Measurements from ENCODE around the gene ABHD8.

The ABHD8 gene

DNA sequence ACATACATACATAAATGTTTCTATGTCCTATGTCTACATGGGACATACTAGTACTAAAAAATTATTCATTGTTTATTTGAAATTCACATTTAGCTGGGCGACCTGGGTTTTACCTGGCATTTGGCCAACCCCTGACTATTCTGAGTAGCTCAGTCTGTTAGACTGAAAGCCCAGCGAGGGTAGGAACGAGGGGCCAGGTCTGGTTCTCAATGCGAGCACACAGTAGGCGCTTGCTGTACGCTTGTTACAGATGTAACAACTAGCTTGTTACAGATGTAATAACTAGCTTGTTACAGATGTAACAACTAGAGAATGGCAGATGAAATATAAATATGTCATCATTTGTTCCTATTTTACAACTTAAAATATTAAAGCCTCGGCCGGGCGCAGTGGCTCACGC, 32.4 kb upstream of the ABHD8 start:
- H3K4me1 ChIP-seq, result peaks cover 0 to 46% (median 33%) of the 10 kb centered on the region in 4 donors
- intact Hi-C loops (cut with DNase I; ENCODE audit: low total_unique reads), result no loop called here
- TF ChIP-seq, protein P1, sequence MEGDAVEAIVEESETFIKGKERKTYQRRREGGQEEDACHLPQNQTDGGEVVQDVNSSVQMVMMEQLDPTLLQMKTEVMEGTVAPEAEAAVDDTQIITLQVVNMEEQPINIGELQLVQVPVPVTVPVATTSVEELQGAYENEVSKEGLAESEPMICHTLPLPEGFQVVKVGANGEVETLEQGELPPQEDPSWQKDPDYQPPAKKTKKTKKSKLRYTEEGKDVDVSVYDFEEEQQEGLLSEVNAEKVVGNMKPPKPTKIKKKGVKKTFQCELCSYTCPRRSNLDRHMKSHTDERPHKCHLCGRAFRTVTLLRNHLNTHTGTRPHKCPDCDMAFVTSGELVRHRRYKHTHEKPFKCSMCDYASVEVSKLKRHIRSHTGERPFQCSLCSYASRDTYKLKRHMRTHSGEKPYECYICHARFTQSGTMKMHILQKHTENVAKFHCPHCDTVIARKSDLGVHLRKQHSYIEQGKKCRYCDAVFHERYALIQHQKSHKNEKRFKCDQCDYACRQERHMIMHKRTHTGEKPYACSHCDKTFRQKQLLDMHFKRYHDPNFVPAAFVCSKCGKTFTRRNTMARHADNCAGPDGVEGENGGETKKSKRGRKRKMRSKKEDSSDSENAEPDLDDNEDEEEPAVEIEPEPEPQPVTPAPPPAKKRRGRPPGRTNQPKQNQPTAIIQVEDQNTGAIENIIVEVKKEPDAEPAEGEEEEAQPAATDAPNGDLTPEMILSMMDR (IDR thresholded peaks at IDR 0.05), result no peak
- no peak for DNase-seq
- no peaks in the 10 kb centered on the region for H3K27me3 ChIP-seq
- peak overlapping the region in 1 of 2 donors; percentile 65 for H3K4me3 ChIP-seq
- H3K36me3 ChIP-seq, result peaks cover 0 to 9% (median 2%) of the 10 kb centered on the region in 3 donors
- no peaks in the 10 kb centered on the region for H3K9me3 ChIP-seq
- H3K27ac ChIP-seq, result peak overlapping the region in 1 of 2 donors; percentile 88

DNA sequence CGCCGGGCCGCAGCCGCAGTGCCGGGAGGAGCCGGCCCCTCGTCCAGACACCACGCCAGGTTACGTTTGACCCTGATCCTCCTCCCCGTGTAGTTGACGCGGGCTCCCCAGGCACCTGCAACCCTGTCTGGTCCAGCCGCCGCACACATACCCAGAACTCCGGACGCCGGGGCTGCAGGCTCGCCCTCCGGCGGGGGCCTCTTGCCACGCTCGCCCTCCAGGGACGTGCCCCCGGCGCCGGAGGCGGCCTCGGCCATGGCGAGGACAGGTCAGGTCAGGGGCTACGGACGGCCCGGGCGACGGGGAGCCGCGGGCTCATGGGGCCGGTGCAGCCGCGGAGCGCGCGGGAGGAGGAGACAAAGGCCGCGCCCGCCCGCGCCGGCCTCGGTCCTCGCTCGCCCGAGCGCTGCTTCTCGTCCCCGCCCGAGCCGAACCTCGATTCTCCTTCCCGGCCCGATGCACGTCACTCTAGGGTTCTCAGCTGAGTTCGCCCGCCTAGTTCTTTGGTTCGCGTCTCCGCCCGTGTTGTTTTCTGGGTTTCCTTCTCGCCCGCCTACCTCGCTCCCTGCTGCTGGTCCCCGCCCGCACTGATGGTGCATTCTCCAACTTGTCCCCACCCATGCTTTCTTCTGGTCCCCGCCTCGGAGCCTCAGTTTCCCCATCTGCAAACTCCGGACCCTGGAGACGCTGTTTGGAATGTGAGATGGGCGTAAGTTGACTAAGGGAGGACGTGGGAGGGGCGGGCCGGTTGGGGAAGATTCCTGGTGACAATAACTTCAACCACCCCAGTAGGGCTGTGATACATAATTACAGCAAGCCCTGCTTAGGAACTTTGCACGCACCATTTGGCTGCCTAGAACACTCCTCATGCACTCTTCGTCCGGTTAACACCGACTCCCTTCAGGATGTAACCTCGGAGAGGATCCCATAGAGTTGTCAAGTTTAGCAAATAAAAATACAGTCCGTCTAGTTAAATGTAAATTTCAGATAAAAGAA, 31.5 kb upstream of the ABHD8 start, which contains the start of gene ANO8:
ANO8 (minus strand) TSS at position 442 of the 996 bp plus-strand sequence; CDS start at position 257, 185 bp downstream.
- no peaks in the 10 kb centered on the region for H3K9me3 ChIP-seq
- H3K4me3 ChIP-seq, result peak within 1 kb of the TSS; percentile 69 to 87
- TF ChIP-seq, protein P1 (IDR thresholded peaks at IDR 0.05), result no peak
- no peaks in the 10 kb centered on the region for H3K27me3 ChIP-seq
- DNase-seq, result peak; percentile 95 to 97
- peak within 1 kb of the TSS; percentile 68 to 88 for H3K27ac ChIP-seq
- intact Hi-C loops (cut with DNase I; ENCODE audit: low total_unique reads), result no loop called here
- peaks cover 0 to 11% (median 0%) of the 10 kb centered on the region in 3 donors for H3K36me3 ChIP-seq
- H3K4me1 ChIP-seq, result peaks cover 0 to 46% (median 33%) of the 10 kb centered on the region in 4 donors

DNA sequence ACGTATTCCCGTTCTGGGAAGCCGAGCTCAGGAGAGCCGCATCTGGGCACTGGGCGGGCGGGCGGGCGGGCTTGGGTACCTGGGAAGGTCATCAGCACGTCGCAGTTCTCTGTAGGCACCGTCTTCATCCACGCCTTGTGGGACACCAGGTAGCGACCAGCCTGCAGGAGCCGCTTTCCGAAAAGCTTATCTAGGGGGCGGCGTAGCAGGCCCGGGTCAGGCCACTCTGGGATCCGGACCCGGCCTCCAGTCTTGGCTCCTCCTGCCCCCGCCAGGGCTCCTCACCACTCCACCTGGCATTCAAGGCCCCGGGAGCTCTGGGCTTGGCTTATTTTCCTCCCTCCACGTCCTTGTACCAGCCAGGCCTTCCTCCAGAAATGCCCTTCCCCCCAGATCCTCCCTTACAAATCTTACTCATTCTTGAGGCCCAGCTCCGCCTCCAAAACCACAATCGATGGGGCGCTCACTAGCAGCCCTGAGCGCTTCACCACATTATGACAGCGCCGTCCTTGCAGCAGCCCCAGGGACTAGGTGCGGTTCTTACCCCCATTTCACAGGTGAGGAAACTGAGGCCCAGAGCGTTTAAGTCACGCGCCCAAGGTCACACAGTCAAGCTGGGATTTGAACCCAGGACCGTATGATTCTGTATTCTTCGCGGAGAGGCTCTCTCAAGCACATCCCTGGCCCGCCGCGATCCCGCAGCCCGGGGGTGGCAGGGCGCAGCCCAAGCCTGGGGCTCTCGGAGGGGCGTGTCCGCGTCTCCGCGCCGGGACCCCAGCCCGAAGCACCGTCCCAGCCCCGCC, 30.6 kb upstream of the ABHD8 start:
- peaks cover 0 to 53% (median 34%) of the 10 kb centered on the region in 4 donors for H3K4me1 ChIP-seq
- H3K4me3 ChIP-seq, result peak overlapping the region; percentile 69 to 87
- DNase-seq, result no peak
- H3K9me3 ChIP-seq, result no peaks in the 10 kb centered on the region
- TF ChIP-seq, protein P1 (IDR thresholded peaks at IDR 0.05), result no peak
- intact Hi-C loops (cut with DNase I; ENCODE audit: low total_unique reads), result no loop called here
- H3K27me3 ChIP-seq, result no peaks in the 10 kb centered on the region
- peaks cover 0 to 8% (median 0%) of the 10 kb centered on the region in 3 donors for H3K36me3 ChIP-seq
- peak overlapping the region; percentile 68 to 70 for H3K27ac ChIP-seq

DNA sequence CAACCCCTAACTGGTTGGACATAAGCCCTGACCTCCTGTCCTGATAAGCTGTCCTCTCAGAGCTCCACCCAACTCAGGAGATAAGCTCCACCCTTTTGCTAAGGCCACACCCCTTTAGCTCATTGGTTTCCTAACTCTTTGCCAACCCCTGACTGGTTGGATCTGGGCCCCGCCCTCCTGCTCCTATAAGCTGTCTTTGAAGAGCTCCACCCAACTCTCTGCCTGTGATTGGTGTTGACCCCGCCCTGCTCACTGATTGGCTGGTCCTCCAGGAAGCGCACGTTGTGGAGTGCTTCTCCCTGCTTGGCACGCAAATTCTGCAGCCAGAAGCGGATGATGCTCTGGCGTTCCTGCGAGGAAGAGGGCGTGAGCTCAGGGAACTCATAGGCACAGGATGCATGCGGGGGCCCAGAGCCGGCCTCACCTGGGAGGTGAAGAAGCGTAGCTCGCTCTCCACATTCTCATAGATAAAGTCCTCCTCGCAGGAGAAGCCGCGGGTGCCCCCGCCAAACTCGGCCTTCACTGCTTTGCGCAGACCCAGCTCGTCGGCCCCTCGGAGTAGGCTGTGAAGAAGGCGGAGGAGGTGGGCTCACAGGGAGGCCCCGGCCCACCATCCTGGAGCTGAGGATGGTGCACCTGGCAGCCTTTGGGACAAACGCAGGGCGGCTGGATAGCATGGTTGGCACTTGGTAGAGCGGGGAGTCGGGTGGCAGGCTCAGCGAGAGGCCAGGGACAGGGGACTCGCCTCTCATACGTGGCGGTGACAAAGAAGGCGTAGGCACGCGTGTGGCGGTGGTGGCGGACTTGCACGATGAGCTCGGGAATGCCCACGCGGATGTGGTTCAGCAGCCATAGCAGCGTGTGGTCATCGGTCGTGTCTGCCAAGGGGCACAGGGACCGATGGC, 29.7 kb upstream of the ABHD8 start:
- H3K4me3 ChIP-seq, result no peak overlapping the region
- H3K4me1 ChIP-seq, result peaks cover 0 to 51% (median 28%) of the 10 kb centered on the region in 4 donors
- H3K36me3 ChIP-seq, result peaks cover 0 to 8% (median 0%) of the 10 kb centered on the region in 3 donors
- H3K27ac ChIP-seq, result no peak overlapping the region
- TF ChIP-seq, protein P1 (IDR thresholded peaks at IDR 0.05), result no peak
- DNase-seq, result no peak
- H3K9me3 ChIP-seq, result no peaks in the 10 kb centered on the region
- no peaks in the 10 kb centered on the region for H3K27me3 ChIP-seq
- intact Hi-C loops (cut with DNase I; ENCODE audit: low total_unique reads), result no loop called here

DNA sequence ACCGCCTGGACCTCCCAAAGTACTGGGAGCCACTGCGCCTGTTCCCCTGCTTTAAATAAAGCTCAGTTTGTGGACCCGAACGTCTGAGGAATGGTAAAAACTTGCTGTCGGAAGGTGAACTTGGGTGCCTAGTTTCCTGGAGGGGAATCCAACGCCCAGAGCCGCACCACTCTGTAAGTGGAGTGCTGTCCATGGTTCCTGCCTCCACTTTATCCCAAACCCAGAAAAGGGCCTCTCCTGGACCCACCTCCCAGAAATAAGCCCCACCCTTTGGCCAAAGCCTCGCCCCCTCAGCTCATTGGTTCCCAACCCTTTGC, 29.1 kb upstream of the ABHD8 start:
- H3K4me3 ChIP-seq, result no peak overlapping the region
- TF ChIP-seq, protein P1 (IDR thresholded peaks at IDR 0.05), result no peak
- no peak overlapping the region for H3K27ac ChIP-seq
- H3K4me1 ChIP-seq, result peaks cover 0 to 50% (median 26%) of the 10 kb centered on the region in 4 donors
- intact Hi-C loops (cut with DNase I; ENCODE audit: low total_unique reads), result no loop called here
- H3K9me3 ChIP-seq, result no peaks in the 10 kb centered on the region
- H3K27me3 ChIP-seq, result no peaks in the 10 kb centered on the region
- H3K36me3 ChIP-seq, result peaks cover 0 to 10% (median 0%) of the 10 kb centered on the region in 3 donors
- DNase-seq, result no peak
